ENCODE measurements around the gene ADCY1.

ADCY1 gene

GRCh38 chr7:45578467-45578866, 4.3 kb downstream of the ADCY1 start:
- DNase-seq: no peak

- DNase-seq: no peak
Measured at GRCh38 chr7:45579391-45579801, 5.2 kb downstream of the ADCY1 start.

- no peak for DNase-seq
Measured at GRCh38 chr7:45580053-45580872, 6.1 kb downstream of the ADCY1 start.

GRCh38 chr7:45581271-45581780, 7.2 kb downstream of the ADCY1 start:
- DNase-seq: no peak

- DNase-seq: no peak
Measured at GRCh38 chr7:45582136-45582749, 8.1 kb downstream of the ADCY1 start.

GRCh38 chr7:45582868-45583277, 8.7 kb downstream of the ADCY1 start:
- DNase-seq: no peak

GRCh38 chr7:45583296-45583695, 9.1 kb downstream of the ADCY1 start:
- DNase-seq: no peak

GRCh38 chr7:45584261-45585210, 10.4 kb downstream of the ADCY1 start:
- DNase-seq: no peak

- DNase-seq: no peak
Measured at GRCh38 chr7:45585628-45586027, 11.5 kb downstream of the ADCY1 start.

- no peak for DNase-seq
Measured at GRCh38 chr7:45586542-45587520, 12.7 kb downstream of the ADCY1 start.

GRCh38 chr7:45588466-45588865, 14.3 kb downstream of the ADCY1 start:
- DNase-seq: no peak

- no peak for DNase-seq
Measured at GRCh38 chr7:45589061-45589460, 14.9 kb downstream of the ADCY1 start.

- no peak for DNase-seq
Measured at GRCh38 chr7:45589915-45590678, 15.9 kb downstream of the ADCY1 start.

- DNase-seq: no peak
Measured at GRCh38 chr7:45590679-45591057, 16.5 kb downstream of the ADCY1 start.

GRCh38 chr7:45591101-45591906, 17.1 kb downstream of the ADCY1 start:
- DNase-seq: no peak

- DNase-seq: no peak
Measured at GRCh38 chr7:45592230-45592991, 18.2 kb downstream of the ADCY1 start.

GRCh38 chr7:45593121-45593541, 19.0 kb downstream of the ADCY1 start:
- no peak for DNase-seq

GRCh38 chr7:45593877-45594276, 19.7 kb downstream of the ADCY1 start:
- no peak for DNase-seq
